Measurements from ENCODE around the gene KLHDC7A. TPM values are rescaled to one million over a fixed set of nuclear protein-coding genes. Genes with fewer than 3 reads are reported as not detected.

KLHDC7A gene
- total and polyA plus RNA-seq, 10 of the 15 experiments (the other 5 are each of a cell fraction or from before 2014, with no cell fraction given): not detected

DNA sequence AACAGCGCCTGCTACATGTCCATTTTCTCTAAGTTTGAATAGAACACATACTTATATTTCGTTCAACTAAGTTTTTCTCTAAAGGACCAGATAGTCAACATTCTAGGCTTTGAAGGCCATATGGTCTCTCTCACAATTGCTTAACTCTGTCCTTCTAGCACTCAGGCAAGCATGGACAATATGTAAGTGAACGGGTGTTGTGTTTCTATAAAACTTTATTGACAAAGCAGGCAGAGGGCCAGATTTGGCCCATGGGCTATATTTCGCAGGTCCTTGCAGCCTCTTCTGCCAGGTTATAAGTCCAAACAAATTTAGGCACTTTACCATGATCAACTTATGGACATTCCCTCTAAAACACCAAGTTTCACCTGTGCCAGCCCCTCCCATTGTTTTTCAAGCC, 21.1 kb downstream of the KLHDC7A start (continued):
- TF ChIP-seq, protein P1, sequence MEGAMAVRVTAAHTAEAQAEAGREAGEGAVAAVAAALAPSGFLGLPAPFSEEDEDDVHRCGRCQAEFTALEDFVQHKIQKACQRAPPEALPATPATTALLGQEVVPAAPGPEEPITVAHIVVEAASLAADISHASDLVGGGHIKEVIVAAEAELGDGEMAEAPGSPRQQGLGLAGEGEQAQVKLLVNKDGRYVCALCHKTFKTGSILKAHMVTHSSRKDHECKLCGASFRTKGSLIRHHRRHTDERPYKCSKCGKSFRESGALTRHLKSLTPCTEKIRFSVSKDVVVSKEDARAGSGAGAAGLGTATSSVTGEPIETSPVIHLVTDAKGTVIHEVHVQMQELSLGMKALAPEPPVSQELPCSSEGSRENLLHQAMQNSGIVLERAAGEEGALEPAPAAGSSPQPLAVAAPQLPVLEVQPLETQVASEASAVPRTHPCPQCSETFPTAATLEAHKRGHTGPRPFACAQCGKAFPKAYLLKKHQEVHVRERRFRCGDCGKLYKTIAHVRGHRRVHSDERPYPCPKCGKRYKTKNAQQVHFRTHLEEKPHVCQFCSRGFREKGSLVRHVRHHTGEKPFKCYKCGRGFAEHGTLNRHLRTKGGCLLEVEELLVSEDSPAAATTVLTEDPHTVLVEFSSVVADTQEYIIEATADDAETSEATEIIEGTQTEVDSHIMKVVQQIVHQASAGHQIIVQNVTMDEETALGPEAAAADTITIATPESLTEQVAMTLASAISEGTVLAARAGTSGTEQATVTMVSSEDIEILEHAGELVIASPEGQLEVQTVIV (IDR thresholded peaks at IDR 0.05; ENCODE audit: borderline replicate concordance, partially characterized antibody): no peak
- no peak for TF ChIP-seq TARDBP (IDR thresholded peaks at IDR 0.05; ENCODE audit: borderline replicate concordance)
- TF ChIP-seq NFXL1 (IDR thresholded peaks at IDR 0.05; ENCODE audit: borderline replicate concordance): no peak

- H3K4me2 ChIP-seq (ENCODE audit: control insufficient read depth, insufficient read depth): no peak overlapping the region
- no peak for FAIRE-seq
- ChIA-PET SMC1A (ENCODE audit: uncharacterized antibody, unreplicated experiment) (no interaction called here), POLR2A (no interaction called here), RAD21 (ENCODE audit: unreplicated experiment) (no interaction called here), CTCF (no interaction called here)
- no peak for DNase-seq (ENCODE audit: low read depth, low spot score)
- no peaks in the 10 kb centered on the region for H3K27me3 ChIP-seq (replicated peaks in 1 of 2; ENCODE audit: control insufficient read depth in 2 of 2, insufficient read depth in 2 of 2, low read length in 1 of 2)
- no peak overlapping the region for H3K9ac ChIP-seq (ENCODE audit: control insufficient read depth, insufficient read depth, low read length)
- no peak overlapping the region for H2AFZ ChIP-seq (ENCODE audit: control insufficient read depth, low read depth, low read length)
- intact Hi-C loops (cut with micrococcal nuclease; ENCODE audit: unreplicated experiment) (no loop called here), in situ Hi-C loops (cut with MboI) (no loop called here)
- H3K79me2 ChIP-seq (ENCODE audit: control insufficient read depth, insufficient read depth, low read length): no peaks in the 10 kb centered on the region
- H3K9me3 ChIP-seq (replicated peaks; ENCODE audit: control insufficient read depth, insufficient read depth, low read length): no peaks in the 10 kb centered on the region; the same call in 2 of the 3 replicates
- 28% methylated on average over 3 of the region's 3 CpGs for WGBS (ENCODE audit: insufficient coverage, insufficient replicate concordance, low lambda C conversion rate, missing lambda C conversion rate)
- H3K4me3 ChIP-seq: no peak overlapping the region
- H3K36me3 ChIP-seq (ENCODE audit: control insufficient read depth in 2 of 2, insufficient read depth in 2 of 2, low read length in 1 of 2): no peaks in the 10 kb centered on the region
- no TSS peak for BruUV-seq (replicated peaks)
- H4K20me1 ChIP-seq (ENCODE audit: control insufficient read depth, insufficient read depth): no peaks in the 10 kb centered on the region
- ATAC-seq: no peak
- H3K4me1 ChIP-seq (ENCODE audit: control insufficient read depth, insufficient read depth, low read length): no peaks in the 10 kb centered on the region
- H3K27ac ChIP-seq (ENCODE audit: control insufficient read depth, insufficient read depth): no peak overlapping the region
- TF ChIP-seq BMI1 (IDR thresholded peaks at IDR 0.05; ENCODE audit: borderline replicate concordance) (no peak), PRDM15 (CRISPR knock-in tag; IDR thresholded peaks at IDR 0.05) (no peak), SIN3A (IDR thresholded peaks at IDR 0.05; ENCODE audit: low read depth, low read length) (no peak), BHLHE40 (IDR thresholded peaks at IDR 0.05; ENCODE audit: borderline replicate concordance in 1 of 2, low read depth in 2 of 2, low read length in 1 of 2) (no peak), RCOR1 (conservative IDR thresholded peaks at IDR 0.05; ENCODE audit: low read depth, low read length) (no peak), ZNF217 (IDR thresholded peaks at IDR 0.05) (no peak), ZNF207 (IDR thresholded peaks at IDR 0.05; ENCODE audit: borderline replicate concordance) (no peak), SMC3 (IDR thresholded peaks at IDR 0.05; ENCODE audit: borderline replicate concordance, low read length) (no peak), ZZZ3 (IDR thresholded peaks at IDR 0.05; ENCODE audit: control insufficient read depth, insufficient read length, low read depth) (no peak), NBN (IDR thresholded peaks at IDR 0.05) (no peak)
- TF ChIP-seq, protein P2, sequence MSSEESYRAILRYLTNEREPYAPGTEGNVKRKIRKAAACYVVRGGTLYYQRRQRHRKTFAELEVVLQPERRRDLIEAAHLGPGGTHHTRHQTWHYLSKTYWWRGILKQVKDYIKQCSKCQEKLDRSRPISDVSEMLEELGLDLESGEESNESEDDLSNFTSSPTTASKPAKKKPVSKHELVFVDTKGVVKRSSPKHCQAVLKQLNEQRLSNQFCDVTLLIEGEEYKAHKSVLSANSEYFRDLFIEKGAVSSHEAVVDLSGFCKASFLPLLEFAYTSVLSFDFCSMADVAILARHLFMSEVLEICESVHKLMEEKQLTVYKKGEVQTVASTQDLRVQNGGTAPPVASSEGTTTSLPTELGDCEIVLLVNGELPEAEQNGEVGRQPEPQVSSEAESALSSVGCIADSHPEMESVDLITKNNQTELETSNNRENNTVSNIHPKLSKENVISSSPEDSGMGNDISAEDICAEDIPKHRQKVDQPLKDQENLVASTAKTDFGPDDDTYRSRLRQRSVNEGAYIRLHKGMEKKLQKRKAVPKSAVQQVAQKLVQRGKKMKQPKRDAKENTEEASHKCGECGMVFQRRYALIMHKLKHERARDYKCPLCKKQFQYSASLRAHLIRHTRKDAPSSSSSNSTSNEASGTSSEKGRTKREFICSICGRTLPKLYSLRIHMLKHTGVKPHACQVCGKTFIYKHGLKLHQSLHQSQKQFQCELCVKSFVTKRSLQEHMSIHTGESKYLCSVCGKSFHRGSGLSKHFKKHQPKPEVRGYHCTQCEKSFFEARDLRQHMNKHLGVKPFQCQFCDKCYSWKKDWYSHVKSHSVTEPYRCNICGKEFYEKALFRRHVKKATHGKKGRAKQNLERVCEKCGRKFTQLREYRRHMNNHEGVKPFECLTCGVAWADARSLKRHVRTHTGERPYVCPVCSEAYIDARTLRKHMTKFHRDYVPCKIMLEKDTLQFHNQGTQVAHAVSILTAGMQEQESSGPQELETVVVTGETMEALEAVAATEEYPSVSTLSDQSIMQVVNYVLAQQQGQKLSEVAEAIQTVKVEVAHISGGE (CRISPR knock-in tag; IDR thresholded peaks at IDR 0.05): no peak
These were observed 23.9 kb downstream of the KLHDC7A start for GRCh38 chr1:18504609-18505008.

Data from GM12878 (cell line).